Dedifferentiated amniotic fluid mesenchymal stem cell (primary cell): Measurements from ENCODE around the gene KPTN.

Source experiments
- DNase-seq: peaks from one replicate; pipeline ENCODE4 v3.0.0-alpha.2; 2016; ENCODE audit errors: extremely low spot score

KPTN gene

GRCh38 chr19:47469719-47470118, 14.3 kb downstream of the KPTN start:
- DNase-seq: no peak

- no peak for DNase-seq
Observed at GRCh38 chr19:47469363-47469700, 14.7 kb downstream of the KPTN start.

- no peak for DNase-seq
Observed at GRCh38 chr19:47467914-47468313, 16.1 kb downstream of the KPTN start.

- no peak for DNase-seq
Observed at GRCh38 chr19:47465957-47466356, 18.1 kb downstream of the KPTN start.

GRCh38 chr19:47464675-47465419, 19.2 kb downstream of the KPTN start:
- no peak for DNase-seq

GRCh38 chr19:47461876-47462275, 22.1 kb downstream of the KPTN start:
- no peak for DNase-seq

GRCh38 chr19:47459477-47459876, 24.5 kb downstream of the KPTN start:
- no peak for DNase-seq

GRCh38 chr19:47458672-47459071, 25.3 kb downstream of the KPTN start:
- no peak for DNase-seq

- no peak for DNase-seq
Observed at GRCh38 chr19:47456721-47457474, 27.1 kb downstream of the KPTN start.

- no peak for DNase-seq
Observed at GRCh38 chr19:47450478-47450877, 33.5 kb downstream of the KPTN start.

- DNase-seq: no peak
Observed at GRCh38 chr19:47448360-47448727, 35.7 kb downstream of the KPTN start.

GRCh38 chr19:47447470-47448359, 36.3 kb downstream of the KPTN start:
- no peak for DNase-seq

GRCh38 chr19:47446534-47447469, 37.2 kb downstream of the KPTN start:
- DNase-seq: no peak

GRCh38 chr19:47445937-47446402, 38.0 kb downstream of the KPTN start:
- DNase-seq: no peak

GRCh38 chr19:47445527-47445926, 38.5 kb downstream of the KPTN start:
- DNase-seq: no peak

- DNase-seq: no peak
Observed at GRCh38 chr19:47444388-47444821, 39.6 kb downstream of the KPTN start.

- no peak for DNase-seq
Observed at GRCh38 chr19:47443331-47443730, 40.7 kb downstream of the KPTN start.

- no peak for DNase-seq
Observed at GRCh38 chr19:47438793-47439220, 45.2 kb downstream of the KPTN start.

- DNase-seq: no peak
Observed at GRCh38 chr19:47437500-47437899, 46.5 kb downstream of the KPTN start.

GRCh38 chr19:47436712-47437401, 47.2 kb downstream of the KPTN start:
- DNase-seq: peak; percentile 56
